Astrocyte (in vitro differentiated cells and primary cell): ENCODE measurements around the gene COL18A1. TPM values are rescaled to one million over a fixed set of nuclear protein-coding genes. Genes with fewer than 3 reads are reported as not detected.

Source experiments
- DNase-seq: peaks from one replicate; pipeline ENCODE4 v3.0.0-alpha.2; 2010; ENCODE audit warnings: low read depth
- FAIRE-seq: peaks from 2 replicates; lab custom pipeline; 2011; peaks lifted over from hg19 to GRCh38; lab: Jason Lieb, UNC
- H2AFZ ChIP-seq: 2 replicates; pipeline ENCODE4 v1.6.0; 2012; ENCODE audit warnings: low read depth, low read length, inconsistent platforms
- H3K27ac ChIP-seq: 2 replicates; pipeline ENCODE4 v1.5.1; 2011; ENCODE audit warnings: low read depth, low read length, inconsistent platforms
- H3K27me3 ChIP-seq: 2 replicates; pipeline ENCODE4 v1.6.0; 2011; ENCODE audit warnings: low read length, inconsistent platforms; ENCODE audit not compliant: insufficient read depth
- H3K36me3 ChIP-seq: 2 replicates; pipeline ENCODE4 v1.5.1; 2011; ENCODE audit warnings: low read length, inconsistent platforms; ENCODE audit not compliant: insufficient read depth
- H3K4me1 ChIP-seq: 2 replicates; pipeline ENCODE4 v1.5.1; 2011; ENCODE audit warnings: low read length, inconsistent platforms; ENCODE audit not compliant: insufficient read depth
- H3K4me2 ChIP-seq: 2 replicates; pipeline ENCODE4 v1.6.0; 2012; ENCODE audit warnings: low read length, inconsistent platforms
- H3K4me3 ChIP-seq: 2 replicates; pipeline ENCODE4 v1.5.1; 2011; ENCODE audit warnings: low read depth, mild to moderate bottlenecking, low read length, inconsistent platforms; ENCODE audit not compliant: insufficient read depth
- H3K79me2 ChIP-seq: 2 replicates; pipeline ENCODE4 v1.6.0; 2012; ENCODE audit warnings: mild to moderate bottlenecking, low read length, inconsistent platforms; ENCODE audit not compliant: insufficient read depth
- H3K9ac ChIP-seq: 2 replicates; pipeline ENCODE4 v1.6.0; 2012; ENCODE audit warnings: mild to moderate bottlenecking, low read length, inconsistent platforms
- H3K9me3 ChIP-seq: 2 replicates; pipeline ENCODE4 v1.5.1; 2012; ENCODE audit warnings: low read depth, mild to moderate bottlenecking, low read length, inconsistent platforms; ENCODE audit not compliant: insufficient read depth
- H4K20me1 ChIP-seq: 2 replicates; pipeline ENCODE4 v1.6.0; 2012; ENCODE audit warnings: low read length, inconsistent platforms; ENCODE audit not compliant: insufficient read depth
- H3K27ac Mint-ChIP-seq: one replicate; pipeline ENCODE4 v1.8.0; 2021; ENCODE audit warnings: mild to moderate bottlenecking, mixed read lengths; ENCODE audit not compliant: unreplicated experiment
- H3K27me3 Mint-ChIP-seq: one replicate; pipeline ENCODE4 v1.8.0; 2021; ENCODE audit warnings: low read depth, mixed read lengths; ENCODE audit not compliant: unreplicated experiment
- H3K36me3 Mint-ChIP-seq: one replicate; pipeline ENCODE4 v1.8.0; 2021; ENCODE audit warnings: low read depth, mixed read lengths; ENCODE audit not compliant: unreplicated experiment
- H3K4me1 Mint-ChIP-seq: one replicate; pipeline ENCODE4 v1.8.0; 2021; ENCODE audit warnings: low read depth, mixed read lengths; ENCODE audit not compliant: unreplicated experiment
- H3K4me3 Mint-ChIP-seq: one replicate; pipeline ENCODE4 v1.8.0; 2021; ENCODE audit warnings: mild to moderate bottlenecking, moderate library complexity, mixed read lengths; ENCODE audit not compliant: unreplicated experiment
- H3K9me3 Mint-ChIP-seq: one replicate; pipeline ENCODE4 v1.8.0; 2021; ENCODE audit warnings: mild to moderate bottlenecking, mixed read lengths; ENCODE audit not compliant: unreplicated experiment
- CTCF ChIP-seq: IDR thresholded peaks from 2 replicates; pipeline ENCODE4 v1.5.1; 2011; ENCODE audit warnings: low read depth, mild to moderate bottlenecking, inconsistent platforms, low read length, moderate library complexity; ENCODE audit not compliant: insufficient read depth
- EZH2 ChIP-seq: IDR thresholded peaks from 2 replicates; pipeline ENCODE4 v1.6.1; 2012; ENCODE audit warnings: mild to moderate bottlenecking, low read length, inconsistent platforms; ENCODE audit not compliant: insufficient read depth
- total RNA-seq: library from RNA; stranded (reverse); gene quantifications from 2 replicates; pipeline ENCODE4 v1.2.1, GENCODE V29; 2021

Gene COL18A1
- total RNA-seq, 1 donor from 2014 or later: 616 TPM

GRCh38 chr21:45431781-45432572 lies 27.0 kb downstream of the COL18A1 start:
- Histone ChIP-seq H3K9ac (peak overlapping the region; percentile 45), H3K36me3 (no peaks in the 10 kb centered on the region), H3K4me2 (peak overlapping the region; percentile 62), H3K4me3 (no peak overlapping the region), H4K20me1 (peaks cover 36% of the 10 kb centered on the region), H3K9me3 (peaks cover 2% of the 10 kb centered on the region), H3K27ac (no peak overlapping the region), H3K79me2 (peaks cover 68% of the 10 kb centered on the region), H3K4me1 (peaks cover 58% of the 10 kb centered on the region), H2AFZ (no peak overlapping the region), H3K27me3 (no peaks in the 10 kb centered on the region)
- FAIRE-seq: no peak
- DNase-seq: peak; percentile 64
- TF ChIP-seq EZH2 (no peak), CTCF (no peak)
- H3K9me3 Mint-ChIP-seq: no peaks in the 10 kb centered on the region
- no peak overlapping the region for H3K4me3 Mint-ChIP-seq
- H3K36me3 Mint-ChIP-seq: peaks cover 13% of the 10 kb centered on the region
- H3K4me1 Mint-ChIP-seq: peaks cover 69% of the 10 kb centered on the region
- H3K27ac Mint-ChIP-seq: peak overlapping the region; percentile 77
- no peaks in the 10 kb centered on the region for H3K27me3 Mint-ChIP-seq

DNA sequence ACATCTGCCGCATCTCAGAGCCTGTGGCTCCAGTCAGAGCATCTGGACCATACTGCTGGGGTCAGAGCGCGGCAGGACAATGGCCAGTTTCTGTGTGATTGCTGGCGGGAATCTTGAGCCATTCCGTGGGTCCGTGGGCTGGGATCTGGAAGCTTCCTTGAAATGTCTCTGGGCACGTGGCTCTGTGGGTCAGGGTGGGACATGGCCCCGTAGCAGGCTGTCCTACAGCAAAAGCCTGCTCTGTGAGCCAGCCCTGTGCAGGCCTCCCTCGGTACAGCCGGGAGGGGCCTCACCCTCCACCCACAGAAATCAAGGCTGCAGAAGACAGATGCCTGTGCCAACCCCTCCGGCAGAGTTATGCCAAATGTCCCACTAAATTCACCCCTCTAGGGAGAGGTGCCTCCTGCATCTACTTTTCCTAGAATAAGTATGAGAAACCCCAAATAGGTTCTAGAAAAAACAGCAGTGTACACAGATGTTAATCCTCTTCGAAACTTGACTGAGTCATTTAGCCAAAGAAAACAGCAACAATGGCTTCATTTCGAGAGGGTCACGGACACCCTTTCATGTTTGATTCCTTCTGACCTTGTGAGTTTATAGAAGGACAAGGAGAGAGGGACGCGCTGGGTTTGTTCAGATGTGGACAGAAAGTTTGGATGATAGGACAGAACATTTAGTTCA lies 27.8 kb downstream of the COL18A1 start:
- peaks cover 2% of the 10 kb centered on the region for H3K9me3 ChIP-seq
- peaks cover 68% of the 10 kb centered on the region for H3K79me2 ChIP-seq

More for the DNA sequence above, 27.8 kb downstream of the COL18A1 start:
- Histone ChIP-seq H3K4me3 (no peak overlapping the region), H3K4me1 (peaks cover 51% of the 10 kb centered on the region), H4K20me1 (peaks cover 39% of the 10 kb centered on the region), H3K27me3 (no peaks in the 10 kb centered on the region), H3K36me3 (no peaks in the 10 kb centered on the region), H3K4me2 (peak overlapping the region; percentile 62), H3K9ac (peak overlapping the region; percentile 45), H2AFZ (no peak overlapping the region), H3K27ac (peak overlapping the region; percentile 9)
- Mint-ChIP-seq H3K4me3 (no peak overlapping the region), H3K9me3 (no peaks in the 10 kb centered on the region), H3K27me3 (no peaks in the 10 kb centered on the region), H3K36me3 (peaks cover 12% of the 10 kb centered on the region), H3K27ac (peak overlapping the region; percentile 59), H3K4me1 (peaks cover 65% of the 10 kb centered on the region)
- TF ChIP-seq CTCF (no peak), EZH2 (no peak)
- peak; percentile 47 for FAIRE-seq
- DNase-seq: peak; percentile 49
